ENCODE data around the gene HTR3C. TPM values are rescaled to one million over a fixed set of nuclear protein-coding genes. Genes with fewer than 3 reads are reported as not detected.
A peak's percentile ranks its signal among the peaks of the same experiment; 100 is the strongest.
"Not testable (repeated sequence)": the region's sequence is repeated elsewhere in the genome, so short reads cannot be mapped to it uniquely, and the experiment has no call there.

The HTR3C gene
- total and polyA plus RNA-seq, 3 donors from 2014 or later = 0.31 TPM; not detected in 2

DNA sequence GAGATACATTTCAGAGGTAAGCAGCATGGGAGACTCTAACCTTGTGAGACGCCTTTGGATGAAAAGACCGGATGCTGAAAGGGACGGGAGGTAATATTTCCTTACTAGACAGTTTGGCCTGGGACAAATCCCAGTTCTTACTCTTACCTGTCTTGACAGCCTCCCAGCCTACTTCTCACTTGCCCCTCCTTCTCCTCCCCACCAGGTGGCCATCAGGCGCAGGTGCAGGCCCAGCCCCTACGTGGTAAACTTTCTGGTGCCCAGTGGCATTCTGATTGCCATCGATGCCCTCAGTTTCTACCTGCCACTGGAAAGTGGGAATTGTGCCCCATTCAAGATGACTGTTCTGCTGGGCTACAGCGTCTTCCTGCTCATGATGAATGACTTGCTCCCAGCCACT is 15.0 kb upstream of the HTR3C start:
- Histone ChIP-seq H3K4me3 (no peak overlapping the region), H3K36me3 (ENCODE audit: low read depth, missing control alignments) (no peaks in the 10 kb centered on the region), H3K4me1 (no peaks in the 10 kb centered on the region), H3K9me3 (no peaks in the 10 kb centered on the region), H3K27ac (no peak overlapping the region), H3K27me3 (no peaks in the 10 kb centered on the region)
- WGBS, 2 donors = 70 to 79% methylated on average over 7 of the region's 7 CpGs
- TF ChIP-seq, protein P1, sequence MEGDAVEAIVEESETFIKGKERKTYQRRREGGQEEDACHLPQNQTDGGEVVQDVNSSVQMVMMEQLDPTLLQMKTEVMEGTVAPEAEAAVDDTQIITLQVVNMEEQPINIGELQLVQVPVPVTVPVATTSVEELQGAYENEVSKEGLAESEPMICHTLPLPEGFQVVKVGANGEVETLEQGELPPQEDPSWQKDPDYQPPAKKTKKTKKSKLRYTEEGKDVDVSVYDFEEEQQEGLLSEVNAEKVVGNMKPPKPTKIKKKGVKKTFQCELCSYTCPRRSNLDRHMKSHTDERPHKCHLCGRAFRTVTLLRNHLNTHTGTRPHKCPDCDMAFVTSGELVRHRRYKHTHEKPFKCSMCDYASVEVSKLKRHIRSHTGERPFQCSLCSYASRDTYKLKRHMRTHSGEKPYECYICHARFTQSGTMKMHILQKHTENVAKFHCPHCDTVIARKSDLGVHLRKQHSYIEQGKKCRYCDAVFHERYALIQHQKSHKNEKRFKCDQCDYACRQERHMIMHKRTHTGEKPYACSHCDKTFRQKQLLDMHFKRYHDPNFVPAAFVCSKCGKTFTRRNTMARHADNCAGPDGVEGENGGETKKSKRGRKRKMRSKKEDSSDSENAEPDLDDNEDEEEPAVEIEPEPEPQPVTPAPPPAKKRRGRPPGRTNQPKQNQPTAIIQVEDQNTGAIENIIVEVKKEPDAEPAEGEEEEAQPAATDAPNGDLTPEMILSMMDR (IDR thresholded peaks at IDR 0.05) = no peak
- TF ChIP-seq POLR2A (IDR thresholded peaks at IDR 0.05) = no peak
- DNase-seq = no peak
- intact Hi-C loops (cut with DNase I; ENCODE audit: low total_unique reads) = no loop called here

DNA sequence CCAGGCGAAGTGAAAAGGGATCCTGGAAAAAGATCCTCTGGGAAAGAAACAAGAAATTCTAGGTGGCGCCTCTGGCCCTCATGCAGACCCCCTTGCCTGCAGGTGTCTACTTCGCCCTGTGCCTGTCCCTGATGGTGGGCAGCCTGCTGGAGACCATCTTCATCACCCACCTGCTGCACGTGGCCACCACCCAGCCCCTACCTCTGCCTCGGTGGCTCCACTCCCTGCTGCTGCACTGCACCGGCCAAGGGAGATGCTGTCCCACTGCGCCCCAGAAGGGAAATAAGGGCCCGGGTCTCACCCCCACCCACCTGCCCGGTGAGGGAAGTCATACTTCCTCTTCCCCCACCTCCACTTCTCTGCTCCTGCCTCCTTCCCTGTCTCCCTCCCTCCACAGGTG is 14.5 kb upstream of the HTR3C start:
- WGBS, 2 donors = 86 to 93% methylated on average over 9 of the region's 9 CpGs
- H3K4me3 ChIP-seq; H3K27me3 ChIP-seq; intact Hi-C loops (cut with DNase I; ENCODE audit: low total_unique reads); DNase-seq; H3K36me3 ChIP-seq (ENCODE audit: low read depth, missing control alignments); H3K27ac ChIP-seq; H3K9me3 ChIP-seq; H3K4me1 ChIP-seq: not testable (repeated sequence)

DNA sequence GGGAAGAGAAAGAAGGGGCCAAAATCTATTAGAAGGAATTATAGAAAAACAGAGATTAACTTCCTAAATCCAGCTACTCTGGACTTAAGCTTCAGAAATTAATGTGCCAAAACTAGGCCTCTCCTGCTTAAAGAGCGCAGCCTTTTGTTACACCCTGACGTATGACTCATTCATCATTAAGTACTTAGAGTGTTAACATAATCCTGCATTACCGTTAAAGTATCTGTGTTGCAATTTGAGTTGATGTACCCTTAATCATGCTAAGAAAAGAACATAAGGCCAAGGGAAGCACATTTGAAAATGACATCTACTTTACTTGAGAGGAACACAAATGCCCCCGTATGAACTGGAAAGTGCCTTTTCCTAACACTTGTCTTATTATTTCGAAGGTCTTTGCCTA is 13.4 kb upstream of the HTR3C start:
- intact Hi-C loops (cut with DNase I; ENCODE audit: low total_unique reads) = no loop called here
- DNase-seq = no peak
- Histone ChIP-seq H3K36me3 (ENCODE audit: low read depth, missing control alignments) (no peaks in the 10 kb centered on the region), H3K4me1 (no peaks in the 10 kb centered on the region), H3K9me3 (no peaks in the 10 kb centered on the region), H3K27ac (no peak overlapping the region), H3K4me3 (no peak overlapping the region), H3K27me3 (no peaks in the 10 kb centered on the region)
- TF ChIP-seq, protein P1 (IDR thresholded peaks at IDR 0.05) = no peak
- no peak for TF ChIP-seq POLR2A (IDR thresholded peaks at IDR 0.05)
- 81 to 84% methylated on average over 5 of the region's 5 CpGs for WGBS, 2 donors

- intact Hi-C loops (cut with DNase I; ENCODE audit: low total_unique reads) = no loop called here
- Histone ChIP-seq H3K36me3 (ENCODE audit: low read depth, missing control alignments) (no peaks in the 10 kb centered on the region), H3K9me3 (no peaks in the 10 kb centered on the region), H3K27me3 (no peaks in the 10 kb centered on the region), H3K4me3 (no peak overlapping the region), H3K27ac (no peak overlapping the region), H3K4me1 (no peaks in the 10 kb centered on the region)
- 50 to 61% methylated on average over 3 of the region's 3 CpGs for WGBS, 2 donors
- peak; percentile 17 for DNase-seq
- TF ChIP-seq, protein P1 (IDR thresholded peaks at IDR 0.05) = no peak
- no peak for TF ChIP-seq POLR2A (IDR thresholded peaks at IDR 0.05)
These were observed 12.8 kb upstream of the HTR3C start for GRCh38 chr3:184040010-184040409.

- TF ChIP-seq, protein P1 (IDR thresholded peaks at IDR 0.05) = no peak
- no peak for TF ChIP-seq POLR2A (IDR thresholded peaks at IDR 0.05)
- Histone ChIP-seq H3K4me3 (no peak overlapping the region), H3K27ac (no peak overlapping the region), H3K4me1 (no peaks in the 10 kb centered on the region), H3K27me3 (no peaks in the 10 kb centered on the region), H3K36me3 (ENCODE audit: low read depth, missing control alignments) (no peaks in the 10 kb centered on the region), H3K9me3 (no peaks in the 10 kb centered on the region)
- WGBS, 2 donors = 91 to 95% methylated on average over 1 of the region's 1 CpG
- intact Hi-C loops (cut with DNase I; ENCODE audit: low total_unique reads) = no loop called here
- DNase-seq = no peak
These were observed 10.2 kb upstream of the HTR3C start for GRCh38 chr3:184042617-184043016.
